A549 (cell line): ENCODE data around the gene GALR3.

ENCODE experiments used
- CHD4 ChIP-seq: fragments of 200-600 bp; sonication (generic); IDR thresholded peaks from 2 replicates; pipeline ENCODE4 v1.6.1; 2016; ENCODE audit warnings: antibody characterized with exemption, mild to moderate bottlenecking, borderline replicate concordance
- CTCF ChIP-seq: fragments of >200 bp; sonication (Bioruptor Twin); formaldehyde crosslinking; IDR thresholded peaks from 3 replicates; pipeline ENCODE4 v1.5.1; 2016
- ESRRA ChIP-seq: fragments of 150-350 bp; IDR thresholded peaks from 2 replicates; pipeline ENCODE4 v1.6.1; 2014; ENCODE audit warnings: mild to moderate bottlenecking, low read length, borderline replicate concordance
- HEYL ChIP-seq: fragments of 250-450 bp; sonication (Bioruptor Pico); IDR thresholded peaks from 2 replicates; pipeline ENCODE4 v1.8.0; 2021; ENCODE audit warnings: mild to moderate bottlenecking, moderate library complexity
- KDM1A ChIP-seq: fragments of 200-600 bp; sonication (generic); IDR thresholded peaks from 2 replicates; pipeline ENCODE4 v1.6.1; 2016; ENCODE audit warnings: low read depth, mild to moderate bottlenecking
- MAZ ChIP-seq: fragments of 150-350 bp; IDR thresholded peaks from 2 replicates; pipeline ENCODE4 v1.6.1; 2014; ENCODE audit warnings: antibody characterized with exemption, low read depth, low read length, borderline replicate concordance
- PBX3 ChIP-seq: IDR thresholded peaks from 2 replicates; pipeline ENCODE4 v1.6.1; 2012
- POLR2A ChIP-seq: IDR thresholded peaks from 2 replicates; pipeline ENCODE4 v1.6.1; 2012; ENCODE audit warnings: mild to moderate bottlenecking, low read length
- POLR2AphosphoS2 ChIP-seq: conservative IDR thresholded peaks from 2 replicates; pipeline ENCODE4 v1.6.1; 2012; ENCODE audit warnings: low read length, improper control_type of control experiment, inconsistent platforms
- RCOR1 ChIP-seq: fragments of 150-350 bp; IDR thresholded peaks from 2 replicates; pipeline ENCODE4 v1.6.1; 2014; ENCODE audit warnings: antibody characterized with exemption, low read length, low read depth
- REST ChIP-seq: fragments of 200-600 bp; sonication (generic); IDR thresholded peaks from 2 replicates; pipeline ENCODE4 v1.6.1; 2016; ENCODE audit warnings: antibody characterized with exemption, mild to moderate bottlenecking, moderate library complexity
- SMC3 ChIP-seq: fragments of >200 bp; sonication (Bioruptor Twin); formaldehyde crosslinking; IDR thresholded peaks from 3 replicates; pipeline ENCODE4 v1.6.1; 2018; ENCODE audit warnings: inconsistent platforms

- TF ChIP-seq CTCF (no peak), REST (no peak), HEYL (no peak), RCOR1 (no peak), POLR2AphosphoS2 (no peak), MAZ (no peak), PBX3 (no peak), POLR2A (no peak), KDM1A (no peak), ESRRA (no peak), CHD4 (no peak), SMC3 (no peak)
Observed at GRCh38 chr22:37852418-37852817, 29.2 kb downstream of the GALR3 start.
